Measurements from ENCODE around the gene COL5A2.

GRCh38 chr2:189178726-189179569 lies 613 bp downstream of the COL5A2 start:
- TF ChIP-seq CTCF (conservative IDR thresholded peaks at IDR 0.05) = no peak
- no peak for TF ChIP-seq ZFX (IDR thresholded peaks at IDR 0.05)
